Esophagus squamous epithelium (tissue), 5 donors: ENCODE results near the gene MTCL1. TPM values are rescaled to one million over a fixed set of nuclear protein-coding genes. Genes with fewer than 3 reads are reported as not detected.

ENCODE experiments used
- DNase-seq: peaks from one replicate; lab custom pipeline; 2025; lab: John Stamatoyannopoulos, UW
- H3K27ac ChIP-seq, 4 donors: fragments of 200-600 bp; sonication (generic); one replicate each; pipeline ENCODE4 v1.5.1; 2016 to 2019; ENCODE audit warnings: mild to moderate bottlenecking in 1 of 4
- H3K27me3 ChIP-seq, 4 donors: fragments of 200-600 bp; sonication (generic); 1 replicate in 3 of 4; 2 replicates in 1 of 4; pipeline versions ENCODE4 v1.5.1 to v1.6.0; 2017 to 2021; ENCODE audit warnings: antibody characterized with exemption in 1 of 4
- H3K36me3 ChIP-seq, 3 donors: fragments of 200-600 bp; sonication (generic); one replicate each; pipeline ENCODE4 v1.5.1; 2016 to 2019
- H3K4me1 ChIP-seq, 3 donors: fragments of 200-600 bp; sonication (generic); one replicate each; pipeline ENCODE4 v1.5.1; 2017 to 2019
- H3K4me3 ChIP-seq, 4 donors: fragments of 200-600 bp; sonication (generic); 1 replicate in 3 of 4; 2 replicates in 1 of 4; pipeline ENCODE4 v1.5.1; 2016 to 2019; ENCODE audit warnings: mild to moderate bottlenecking in 2 of 4, moderate library complexity in 1 of 4
- H3K9me3 ChIP-seq, 3 donors: fragments of 200-600 bp; sonication (generic); one replicate each; pipeline ENCODE4 v1.5.1; 2016 to 2019
- POLR2A ChIP-seq, 4 donors: fragments of 450-650 bp; IDR thresholded peaks; one replicate each; pipeline ENCODE4 v1.6.1; 2017; ENCODE audit warnings: antibody characterized with exemption in 4 of 4, mild to moderate bottlenecking in 4 of 4, moderate library complexity in 3 of 4
- WGBS, 2 donors: methylation state at CpG; one replicate each; pipeline ENCODE4 v1.1.5; 2018; 5-methylcytosine and 5-hydroxymethylcytosine counted together
- intact Hi-C: fragments of 100-400 bp; cut with DNase I; formaldehyde crosslinking; loops from one replicate; pipeline ENCODE4 v1.15.0; 2022
- total RNA-seq, 4 donors: library from RNA; depleted of rRNA; stranded (reverse); fragments of >200 nt; gene quantifications; one replicate each; pipeline ENCODE4 v1.1.0, GENCODE V29; 2016
- TF ChIP-seq, protein P1 (sequence below), 6 experiments: fragments of 450-650 bp in 4 of 6; fragments of 200-600 bp in 2 of 6; sonication (generic) in 2 of 6; IDR thresholded peaks; one replicate each; pipeline ENCODE4 v1.5.1; 2016 to 2019; ENCODE audit warnings: antibody characterized with exemption in 6 of 6, mild to moderate bottlenecking in 4 of 6, moderate library complexity in 4 of 6
- donor health status: DM: yes; HTN: yes; CAD: no.

The MTCL1 gene
- total RNA-seq, 4 donors from 2014 or later, result 6.5 to 16.4 (median 7.9) TPM

DNA sequence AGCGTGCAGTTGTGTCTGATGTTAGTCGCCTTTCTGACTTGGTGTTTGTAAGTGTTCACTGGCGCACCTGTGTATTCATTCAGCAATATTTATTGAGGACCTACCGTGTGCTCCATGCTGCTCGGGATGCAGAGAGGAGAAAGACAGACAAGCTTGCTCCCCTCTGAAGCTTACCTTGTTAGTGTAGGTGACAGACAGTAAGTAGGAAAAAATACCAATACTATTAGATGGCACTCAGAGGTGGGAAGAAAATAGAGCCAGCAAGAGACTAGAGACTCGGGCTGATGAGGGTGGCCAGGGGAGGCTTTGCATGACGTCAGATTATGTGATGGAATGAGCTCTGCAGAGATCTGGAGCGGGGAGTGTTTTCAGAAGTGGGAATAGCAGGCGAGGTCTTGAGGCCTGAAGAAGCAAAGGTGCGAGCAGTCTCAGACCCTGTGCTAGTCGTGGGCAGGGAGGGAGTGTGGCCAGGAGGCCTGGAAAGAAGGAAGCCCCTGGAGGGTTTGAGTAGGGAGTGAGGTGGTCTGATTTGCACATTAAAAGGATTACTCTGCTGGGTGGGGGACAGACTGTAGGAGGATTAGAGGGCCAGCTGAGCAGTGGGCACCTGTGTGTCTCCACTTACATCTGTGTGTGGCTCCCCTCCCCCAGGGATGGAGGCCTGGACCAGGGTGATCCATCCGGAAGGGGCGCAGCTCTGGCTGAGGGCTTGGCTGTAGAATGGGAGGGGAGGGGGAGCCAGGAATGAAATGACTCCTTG, 11.8 kb downstream of the MTCL1 start:
- WGBS, 2 donors, result 81 to 87% methylated on average over 12 to 13 of the region's 13 CpGs
- Histone ChIP-seq H3K4me1 (peaks cover 0 to 6% (median 5%) of the 10 kb centered on the region in 3 donors), H3K27me3 (no peaks in the 10 kb centered on the region), H3K27ac (no peak overlapping the region), H3K36me3 (peaks cover 0 to 12% (median 0%) of the 10 kb centered on the region in 3 donors), H3K9me3 (no peaks in the 10 kb centered on the region), H3K4me3 (no peak overlapping the region)
- DNase-seq, result no peak
- intact Hi-C loops, result no loop called here
- TF ChIP-seq, protein P1, sequence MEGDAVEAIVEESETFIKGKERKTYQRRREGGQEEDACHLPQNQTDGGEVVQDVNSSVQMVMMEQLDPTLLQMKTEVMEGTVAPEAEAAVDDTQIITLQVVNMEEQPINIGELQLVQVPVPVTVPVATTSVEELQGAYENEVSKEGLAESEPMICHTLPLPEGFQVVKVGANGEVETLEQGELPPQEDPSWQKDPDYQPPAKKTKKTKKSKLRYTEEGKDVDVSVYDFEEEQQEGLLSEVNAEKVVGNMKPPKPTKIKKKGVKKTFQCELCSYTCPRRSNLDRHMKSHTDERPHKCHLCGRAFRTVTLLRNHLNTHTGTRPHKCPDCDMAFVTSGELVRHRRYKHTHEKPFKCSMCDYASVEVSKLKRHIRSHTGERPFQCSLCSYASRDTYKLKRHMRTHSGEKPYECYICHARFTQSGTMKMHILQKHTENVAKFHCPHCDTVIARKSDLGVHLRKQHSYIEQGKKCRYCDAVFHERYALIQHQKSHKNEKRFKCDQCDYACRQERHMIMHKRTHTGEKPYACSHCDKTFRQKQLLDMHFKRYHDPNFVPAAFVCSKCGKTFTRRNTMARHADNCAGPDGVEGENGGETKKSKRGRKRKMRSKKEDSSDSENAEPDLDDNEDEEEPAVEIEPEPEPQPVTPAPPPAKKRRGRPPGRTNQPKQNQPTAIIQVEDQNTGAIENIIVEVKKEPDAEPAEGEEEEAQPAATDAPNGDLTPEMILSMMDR (IDR thresholded peaks at IDR 0.05), result no peak
- TF ChIP-seq POLR2A (IDR thresholded peaks at IDR 0.05), result no peak

DNA sequence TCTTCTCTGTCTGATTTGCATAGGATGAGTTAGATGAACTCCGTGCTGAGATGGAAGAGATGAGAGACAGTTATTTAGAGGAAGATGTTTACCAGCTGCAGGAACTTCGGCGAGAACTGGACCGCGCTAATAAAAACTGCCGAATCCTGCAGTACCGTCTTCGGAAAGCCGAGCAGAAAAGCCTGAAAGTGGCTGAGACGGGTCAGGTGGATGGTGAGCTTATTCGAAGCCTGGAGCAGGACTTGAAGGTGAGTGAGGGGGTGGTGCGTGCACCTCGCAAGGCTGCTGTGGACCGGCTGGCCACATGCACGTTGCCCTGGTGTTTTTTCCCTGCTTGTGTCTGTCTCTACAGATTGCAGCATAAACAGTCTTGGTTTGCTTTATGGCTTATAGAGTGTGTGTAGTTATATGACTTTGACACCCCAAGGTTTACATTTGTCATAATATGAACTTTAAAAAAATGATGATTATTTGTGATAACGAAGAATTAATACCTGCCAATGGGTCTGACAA, 13.1 kb downstream of the MTCL1 start:
- Histone ChIP-seq H3K4me1 (no peaks in the 10 kb centered on the region), H3K36me3 (peaks cover 0 to 12% (median 0%) of the 10 kb centered on the region in 3 donors), H3K27me3 (no peaks in the 10 kb centered on the region), H3K27ac (no peak overlapping the region), H3K9me3 (no peaks in the 10 kb centered on the region), H3K4me3 (no peak overlapping the region)
- TF ChIP-seq, protein P1 (IDR thresholded peaks at IDR 0.05), result no peak
- no peak for TF ChIP-seq POLR2A (IDR thresholded peaks at IDR 0.05)
- 84 to 86% methylated on average over 16 of the region's 16 CpGs for WGBS, 2 donors
- no peak for DNase-seq
- intact Hi-C loops, result no loop called here

DNA sequence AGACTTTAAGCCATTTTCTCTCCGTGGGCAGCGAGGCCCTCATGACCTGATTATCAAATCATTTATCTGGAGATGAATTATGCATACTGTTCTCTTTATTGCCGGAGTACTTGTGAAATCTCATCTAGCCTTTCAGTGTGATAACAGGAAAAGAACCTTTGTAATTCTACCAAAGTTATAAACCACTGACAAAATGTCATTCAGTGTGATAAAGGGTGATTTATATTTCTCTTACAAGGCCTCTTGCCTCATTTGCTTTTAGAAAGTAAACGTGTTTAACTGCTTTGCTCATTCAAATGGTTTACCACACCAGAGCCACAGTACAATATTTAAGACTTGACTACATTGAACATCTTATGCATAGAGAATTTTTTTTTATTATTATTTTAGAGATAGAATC, 13.8 kb downstream of the MTCL1 start:
- no peaks in the 10 kb centered on the region for H3K27me3 ChIP-seq
- no peaks in the 10 kb centered on the region for H3K9me3 ChIP-seq
- no peak overlapping the region for H3K27ac ChIP-seq
- TF ChIP-seq, protein P1 (IDR thresholded peaks at IDR 0.05), result no peak
- TF ChIP-seq POLR2A (IDR thresholded peaks at IDR 0.05), result no peak
- H3K36me3 ChIP-seq, result peaks cover 0 to 12% (median 0%) of the 10 kb centered on the region in 3 donors
- no peak for DNase-seq
- no peak overlapping the region for H3K4me3 ChIP-seq
- intact Hi-C loops, result no loop called here
- peaks cover 0 to 2% (median 0%) of the 10 kb centered on the region in 3 donors for H3K4me1 ChIP-seq
- WGBS, 2 donors, result 62 to 76% methylated on average over 4 of the region's 4 CpGs

DNA sequence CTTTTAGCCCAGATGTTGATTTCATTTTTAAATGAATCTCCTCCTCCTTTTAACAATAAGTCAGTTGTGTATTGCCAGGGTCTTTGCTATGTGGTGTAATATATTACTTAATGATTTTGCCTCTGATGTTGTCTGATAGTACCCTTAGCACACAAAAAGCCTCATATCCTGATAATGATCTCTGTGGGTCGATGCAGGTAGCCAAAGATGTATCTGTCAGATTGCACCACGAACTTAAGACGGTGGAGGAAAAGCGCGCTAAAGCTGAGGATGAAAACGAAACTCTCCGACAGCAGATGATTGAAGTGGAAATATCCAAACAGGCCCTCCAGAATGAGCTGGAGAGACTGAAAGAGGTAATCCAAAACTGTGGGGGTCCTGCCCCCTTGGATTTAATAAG, 14.8 kb downstream of the MTCL1 start:
- H3K36me3 ChIP-seq, result peaks cover 0 to 12% (median 0%) of the 10 kb centered on the region in 3 donors
- no peak for DNase-seq
- H3K4me3 ChIP-seq, result no peak overlapping the region
- intact Hi-C loops, result no loop called here
- H3K4me1 ChIP-seq, result peaks cover 0 to 9% (median 0%) of the 10 kb centered on the region in 3 donors
- H3K27ac ChIP-seq, result no peak overlapping the region
- no peaks in the 10 kb centered on the region for H3K9me3 ChIP-seq
- TF ChIP-seq POLR2A (IDR thresholded peaks at IDR 0.05), result no peak
- TF ChIP-seq, protein P1 (IDR thresholded peaks at IDR 0.05), result no peak
- 84 to 87% methylated on average over 7 of the region's 7 CpGs for WGBS, 2 donors
- no peaks in the 10 kb centered on the region for H3K27me3 ChIP-seq

DNA sequence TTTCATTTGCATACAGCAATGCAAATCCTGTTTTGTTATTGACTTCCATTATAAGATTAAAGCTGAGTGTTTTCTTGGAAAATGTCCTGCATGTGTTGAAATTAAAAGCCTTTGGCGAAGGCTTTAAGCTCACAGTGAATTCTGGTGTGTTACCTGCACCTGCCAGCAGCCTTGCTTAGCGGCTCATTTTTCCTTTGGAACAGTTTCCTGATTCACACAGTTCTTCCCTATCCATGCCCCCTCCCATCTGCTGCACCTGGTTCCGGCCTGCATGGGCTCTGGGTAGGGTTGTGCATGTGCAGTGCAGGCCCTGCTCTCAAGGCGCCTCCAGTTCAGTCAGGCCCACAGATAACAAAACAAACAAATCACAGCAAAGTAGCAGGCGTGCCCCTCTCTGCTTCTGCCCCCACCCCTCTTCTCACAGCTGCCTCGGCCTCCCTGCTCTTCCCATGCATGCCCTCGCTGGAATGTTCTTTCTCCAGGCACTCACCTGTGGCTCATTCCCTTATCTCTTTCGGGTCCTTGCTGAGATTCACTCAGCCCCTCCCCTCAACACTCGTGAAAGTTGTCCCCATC, 15.8 kb downstream of the MTCL1 start:
- Histone ChIP-seq H3K36me3 (peaks cover 0 to 12% (median 0%) of the 10 kb centered on the region in 3 donors), H3K4me3 (no peak overlapping the region), H3K9me3 (no peaks in the 10 kb centered on the region), H3K27ac (no peak overlapping the region), H3K4me1 (peaks cover 0 to 9% (median 0%) of the 10 kb centered on the region in 3 donors), H3K27me3 (no peaks in the 10 kb centered on the region)
- TF ChIP-seq, protein P1 (IDR thresholded peaks at IDR 0.05), result no peak
- no peak for TF ChIP-seq POLR2A (IDR thresholded peaks at IDR 0.05)
- intact Hi-C loops, result no loop called here
- WGBS, 2 donors, result 73 to 84% methylated on average over 9 of the region's 9 CpGs
- DNase-seq, result no peak
